GM19023 (cell line): ENCODE data around the gene SLC9B2.
"Not testable (repeated sequence)": the region's sequence is repeated elsewhere in the genome, so short reads cannot be mapped to it uniquely, and the experiment has no call there.

ENCODE experiments used
- ATAC-seq: cut with Tn5 transposase; IDR thresholded peaks from one replicate; pipeline ENCODE4 v1.9.1; 2021; ENCODE audit warnings: mild to moderate bottlenecking, moderate library complexity; ENCODE audit not compliant: unreplicated experiment

The SLC9B2 gene

DNA sequence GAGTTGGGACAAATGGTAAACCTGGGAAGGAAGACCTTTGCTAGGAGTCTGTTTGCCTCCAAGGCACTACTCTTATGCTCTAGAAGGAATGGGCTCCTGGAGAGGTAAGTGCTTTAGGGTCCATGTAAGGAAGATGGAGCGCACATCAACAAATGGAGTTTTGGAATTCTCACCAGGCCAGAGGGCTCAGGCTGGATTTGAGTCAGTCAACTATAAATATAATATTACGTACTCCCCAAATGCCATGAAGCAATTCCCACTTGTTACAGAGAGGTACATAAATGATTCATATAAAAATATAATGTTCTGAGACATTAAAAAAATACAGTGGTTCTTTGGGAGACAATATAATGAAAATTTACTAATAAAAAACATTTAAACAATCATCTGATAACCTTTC is 55.4 kb downstream of the SLC9B2 start:
- no peak for ATAC-seq

DNA sequence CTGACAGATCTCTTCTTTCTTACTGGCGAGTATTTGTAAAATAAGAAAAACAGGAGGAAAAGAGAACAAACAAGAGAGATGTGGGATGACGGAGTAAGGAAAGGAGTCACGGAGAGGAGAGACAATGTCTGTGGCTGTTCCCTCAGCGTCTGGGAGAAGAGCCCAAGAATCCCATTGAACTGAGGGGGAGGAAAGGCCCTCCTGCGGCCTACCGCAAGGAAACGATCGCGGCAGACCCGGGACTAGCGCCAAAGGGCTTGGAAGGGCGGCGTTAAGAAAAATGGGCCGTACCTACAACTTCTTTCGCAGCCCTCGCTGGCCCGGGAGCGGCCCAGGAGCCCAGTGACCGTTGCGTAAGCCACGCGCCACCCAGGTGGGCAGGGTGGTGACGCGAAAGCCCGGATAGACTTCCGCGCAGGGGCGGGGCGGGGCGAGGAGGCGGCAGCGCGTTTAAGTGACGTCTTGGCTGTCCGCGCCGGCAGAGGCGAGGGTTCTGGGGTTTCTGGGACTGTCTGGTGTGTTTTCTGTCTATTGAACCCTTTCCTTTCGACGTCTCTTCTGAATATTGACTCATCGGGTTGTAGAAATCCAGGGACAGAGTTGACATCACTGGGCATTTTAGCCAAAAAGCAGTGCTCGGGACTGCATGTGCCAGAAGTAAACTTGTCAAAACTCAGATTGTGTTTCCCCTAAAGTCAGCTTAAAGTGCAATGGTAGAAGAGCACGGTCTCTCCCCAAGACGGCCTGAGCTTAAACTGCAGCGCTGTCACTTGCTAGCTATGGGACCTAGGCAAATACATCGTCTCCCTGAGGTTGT is 57.0 kb downstream of the SLC9B2 start, which contains the start of gene SLC9B1:
Gene SLC9B1 (minus strand): TSS at position 398 of the 817 bp plus-strand sequence. CDS start 27,994 bp downstream, outside the sequence.
- peak; percentile 99 for ATAC-seq

DNA sequence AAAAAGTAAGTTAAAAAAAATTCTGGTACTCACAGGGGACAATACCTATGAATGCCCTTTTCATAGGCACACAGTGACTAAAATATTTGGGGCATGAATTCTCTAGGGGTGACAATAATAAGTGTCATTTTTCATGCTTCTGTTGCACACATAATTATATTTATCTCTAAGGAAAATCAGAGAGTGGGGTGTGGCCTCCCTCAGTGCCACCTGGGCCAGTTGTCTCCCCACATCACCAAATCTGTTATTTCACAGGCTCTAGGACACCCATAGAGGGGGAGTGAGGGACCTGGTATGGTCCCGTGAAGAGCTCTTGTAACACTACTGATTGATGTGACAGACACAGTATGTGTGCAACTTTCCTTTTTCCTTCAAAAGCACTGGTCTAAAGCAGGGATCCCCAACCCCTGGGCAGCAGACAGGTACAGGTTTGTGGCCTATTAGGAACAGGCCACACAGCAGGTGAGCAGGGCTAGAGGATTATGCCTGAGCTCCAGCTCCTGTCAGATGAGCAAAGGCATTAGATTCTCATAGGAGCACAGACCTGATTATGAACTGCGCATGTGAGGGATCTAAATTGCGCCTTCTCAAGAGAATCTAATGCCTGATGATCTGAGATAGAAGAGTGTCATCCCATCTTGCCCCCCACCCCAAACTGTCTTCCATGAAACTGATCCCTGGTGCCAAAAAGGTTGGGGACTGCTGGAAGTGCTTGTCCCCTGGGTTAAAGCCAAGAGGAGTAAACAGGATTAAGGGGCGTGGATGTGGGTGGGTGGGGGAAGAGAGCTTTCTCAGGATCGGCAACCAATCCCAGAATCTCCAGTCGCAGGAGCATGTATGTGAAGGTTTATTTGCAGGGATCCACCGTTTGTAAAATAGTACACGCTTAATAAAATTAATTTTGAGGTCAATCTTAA is 57.9 kb downstream of the SLC9B2 start:
- ATAC-seq: no peak

DNA sequence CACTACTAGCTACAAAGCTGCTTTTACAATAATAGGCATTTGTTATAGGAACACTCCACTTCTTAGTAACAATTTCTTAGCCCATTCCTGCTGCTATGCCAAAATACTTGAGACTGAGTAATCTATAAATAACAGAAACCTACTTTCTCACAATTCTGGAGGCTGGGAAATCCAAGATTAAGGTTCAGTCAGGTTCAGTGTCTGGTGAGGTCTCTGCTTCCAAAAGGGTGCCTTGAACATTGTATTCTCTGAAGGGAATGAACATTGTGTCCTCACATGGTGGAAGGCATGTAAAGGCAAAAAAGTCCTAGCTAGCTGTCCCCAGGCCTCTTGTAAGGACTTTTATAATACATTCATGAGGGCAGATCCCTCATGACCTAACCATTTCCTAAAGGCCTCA is 64.0 kb downstream of the SLC9B2 start:
- no peak for ATAC-seq

DNA sequence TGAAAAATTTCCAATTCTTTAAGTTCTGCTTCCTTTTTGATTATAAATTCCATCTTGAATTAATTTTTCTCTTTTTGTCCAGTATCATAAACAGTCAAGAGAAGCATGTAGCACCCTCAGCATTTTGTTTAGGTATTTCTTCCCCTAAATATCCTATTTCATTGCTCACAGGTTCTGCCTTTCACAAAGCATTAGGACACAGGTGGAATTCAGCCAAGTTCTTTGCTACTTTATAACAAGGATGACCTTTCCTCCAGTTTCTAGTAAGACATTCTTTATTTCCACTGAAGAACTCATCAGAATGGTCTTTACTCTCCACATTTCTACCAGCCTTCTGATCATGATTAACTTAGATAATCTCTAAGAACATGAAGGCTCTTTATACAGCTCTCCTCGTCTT is 64.5 kb downstream of the SLC9B2 start:
- no peak for ATAC-seq

DNA sequence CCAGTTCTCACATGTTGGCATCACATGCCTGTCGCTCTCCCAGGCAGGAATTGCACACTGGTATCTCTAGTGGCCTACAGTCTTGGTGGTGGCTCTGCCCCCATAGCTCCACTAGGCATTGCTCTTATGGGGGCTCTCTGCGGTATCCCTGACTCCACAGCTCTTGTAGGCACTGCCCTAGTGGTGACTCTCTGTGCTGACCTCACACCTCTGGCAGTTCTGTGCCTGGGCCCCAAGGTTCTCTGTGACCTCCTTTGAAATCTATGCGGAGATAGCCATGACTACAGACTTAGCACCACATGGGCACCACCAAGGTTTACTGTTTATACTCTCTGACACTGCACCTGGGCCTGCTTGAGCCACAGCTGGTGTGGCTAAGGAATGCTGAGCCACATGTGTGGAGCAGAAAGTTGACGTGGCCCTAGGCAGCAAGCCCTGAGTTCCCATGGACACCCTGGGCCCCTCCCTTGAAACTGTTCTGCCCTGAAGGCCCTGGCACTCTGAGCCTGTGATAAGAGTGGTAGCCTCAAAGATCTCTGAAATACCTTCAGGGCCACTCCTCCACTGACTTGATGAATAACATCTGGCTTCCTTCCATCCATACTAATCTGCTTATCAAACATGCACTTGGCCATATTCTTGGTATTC is 65.1 kb downstream of the SLC9B2 start:
- no peak for ATAC-seq

DNA sequence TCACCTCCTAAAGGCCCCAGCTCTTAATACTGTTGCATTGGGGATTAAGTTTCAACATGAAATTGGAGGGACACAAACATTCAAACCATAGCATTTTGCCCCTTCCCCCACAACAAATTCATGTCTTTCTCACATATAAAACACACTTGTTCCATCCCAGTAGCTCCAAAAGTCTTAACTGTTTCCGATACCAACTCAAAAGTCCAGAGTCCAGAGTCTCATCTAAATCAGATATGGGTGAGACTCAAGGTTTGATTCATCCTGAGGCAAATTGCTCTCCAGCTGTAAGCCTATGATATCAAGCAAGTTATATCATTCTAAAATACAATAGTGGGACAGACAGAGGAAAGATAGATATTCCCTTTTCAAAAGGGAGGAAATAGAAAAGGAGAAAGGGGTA is 65.8 kb downstream of the SLC9B2 start:
- ATAC-seq: no peak

DNA sequence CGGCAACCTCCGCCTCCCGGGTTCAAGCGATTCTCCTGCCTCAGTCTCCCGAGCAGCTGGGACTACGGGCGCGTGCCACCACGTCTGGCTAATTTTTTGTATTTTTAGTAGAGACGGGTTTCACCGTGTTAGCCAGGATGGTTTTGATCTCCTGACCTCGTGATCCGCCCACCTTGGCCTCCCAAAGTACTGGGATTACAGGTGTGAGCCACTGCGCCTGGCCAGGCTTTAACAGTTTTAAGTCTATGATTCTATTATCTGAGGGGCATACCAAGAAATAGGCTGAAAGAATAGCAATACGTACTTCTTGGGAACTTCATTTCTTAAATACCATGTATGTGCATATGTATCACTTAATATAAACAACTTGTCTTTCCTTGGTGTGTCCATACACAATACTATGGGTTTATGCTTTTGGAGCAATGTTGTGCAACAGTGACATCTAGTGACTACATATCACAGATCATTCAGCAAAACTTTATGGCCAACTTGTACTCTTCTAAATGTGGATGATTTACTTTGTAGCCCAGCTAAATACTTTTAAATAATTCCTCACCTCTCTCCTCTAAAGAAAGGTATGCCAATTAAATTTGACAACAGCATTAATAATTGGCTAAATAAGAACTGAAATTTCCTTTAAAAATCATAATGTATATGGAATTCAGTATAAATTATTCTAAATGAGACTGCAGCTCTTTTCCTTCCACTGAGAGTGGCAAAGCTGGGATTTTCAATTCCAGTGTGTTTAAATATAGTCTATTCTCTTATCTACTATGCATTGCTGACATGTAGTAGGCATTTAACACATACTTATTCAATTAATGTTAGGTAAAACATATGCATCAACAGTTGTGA is 67.5 kb downstream of the SLC9B2 start:
- peak; percentile 70 for ATAC-seq

DNA sequence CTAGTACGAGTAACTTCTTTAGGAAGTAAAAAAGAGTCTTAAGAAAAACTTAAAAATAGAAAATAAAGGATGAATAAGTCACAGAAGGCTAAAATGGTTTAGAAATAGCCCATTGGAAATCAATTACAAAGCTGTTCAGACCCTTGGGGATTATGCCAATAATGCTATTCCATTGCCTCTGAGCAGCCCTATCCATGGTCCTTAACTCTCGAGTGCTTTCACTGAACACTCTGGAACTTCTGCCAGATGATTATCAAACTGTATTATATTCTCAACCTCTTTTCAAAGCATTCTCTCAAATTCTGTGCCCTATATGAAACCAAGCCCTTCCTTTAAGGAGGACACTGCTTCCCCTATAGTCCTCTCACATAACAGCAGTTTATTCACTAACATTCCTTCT is 74.0 kb downstream of the SLC9B2 start:
- ATAC-seq: no peak

DNA sequence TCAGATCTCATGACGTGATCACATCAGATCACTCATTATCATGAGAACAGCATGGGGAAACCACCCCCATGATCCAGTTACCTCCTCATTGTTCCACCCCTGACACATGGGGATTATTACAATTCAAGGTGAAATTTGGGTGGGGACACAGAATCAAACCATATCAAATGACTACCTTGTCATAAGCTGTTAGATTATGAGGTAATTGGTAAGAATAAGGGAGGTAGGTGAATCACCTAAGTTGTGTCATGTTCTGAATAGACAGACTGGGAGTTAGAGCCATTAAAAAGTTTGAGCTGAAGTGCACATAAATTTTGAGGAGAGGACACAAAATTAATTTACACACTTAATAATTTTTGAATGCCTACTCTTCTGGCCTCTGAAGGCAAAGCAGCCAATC is 81.8 kb downstream of the SLC9B2 start:
- ATAC-seq: no peak

DNA sequence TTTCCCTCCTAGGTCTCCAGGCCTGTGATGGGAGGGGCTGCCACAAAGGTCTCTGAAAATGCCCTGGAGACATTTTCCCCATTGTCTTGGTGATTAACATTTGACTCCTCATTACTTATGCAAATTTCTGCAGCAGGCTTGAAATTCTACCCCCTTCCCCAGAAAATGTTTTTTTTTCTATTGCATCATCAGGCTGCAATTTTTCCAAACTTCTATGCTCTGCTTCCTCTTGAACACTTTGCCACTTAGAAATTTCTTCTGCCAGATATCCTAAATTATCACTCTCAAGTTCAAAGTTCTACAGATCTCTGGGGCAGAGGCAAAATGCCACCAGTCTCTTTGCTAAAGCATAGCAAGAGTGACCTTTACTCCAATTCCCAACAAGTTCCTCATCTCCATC is 82.6 kb downstream of the SLC9B2 start:
- ATAC-seq: not testable (repeated sequence)

DNA sequence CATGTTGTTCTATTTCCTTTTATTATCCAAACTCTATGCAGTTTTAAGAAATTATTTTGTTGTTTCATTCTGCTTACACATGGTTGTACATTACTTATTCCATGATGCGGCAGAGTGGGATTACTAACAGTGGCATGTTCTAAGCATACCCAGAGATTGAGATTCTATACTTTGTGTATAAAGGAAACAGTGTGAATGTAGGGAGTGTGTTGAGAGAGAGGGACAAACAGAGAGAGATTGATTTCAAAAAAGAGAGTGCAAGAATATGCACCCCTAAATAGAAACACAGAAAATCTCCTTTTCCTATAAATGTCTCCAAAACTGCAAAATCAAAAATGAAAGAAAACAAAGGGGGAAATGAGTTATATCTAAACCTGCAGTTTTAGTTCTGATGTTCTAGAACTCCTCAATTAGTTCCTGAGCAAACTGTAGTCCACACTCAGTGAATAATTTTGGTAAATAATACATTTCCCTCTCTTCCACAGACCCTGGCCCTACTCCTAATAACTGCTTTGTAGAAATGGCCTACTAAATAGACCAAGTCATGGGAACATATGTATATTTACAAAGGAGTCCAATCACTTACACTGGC is 88.0 kb downstream of the SLC9B2 start:
- ATAC-seq: no peak

DNA sequence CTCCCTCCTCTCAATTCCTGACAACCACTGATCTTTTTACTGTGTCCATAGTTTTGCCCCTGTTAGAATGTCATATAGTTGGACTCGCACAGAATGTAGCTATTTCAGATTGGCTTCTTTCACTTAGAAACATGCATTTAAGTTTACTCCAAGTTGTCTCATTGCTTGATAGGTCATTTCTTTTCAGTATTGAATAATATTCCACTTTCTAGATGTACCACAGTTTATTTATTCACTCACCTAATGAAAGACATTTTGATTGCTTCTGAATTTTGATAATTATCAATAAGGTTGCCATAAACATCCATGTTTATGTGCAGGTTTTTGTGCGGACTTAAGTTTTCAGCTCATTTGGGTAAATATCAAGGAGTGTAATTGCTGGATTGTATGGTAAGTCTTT is 95.6 kb downstream of the SLC9B2 start:
- no peak for ATAC-seq
